DMS 273 (cell line): ENCODE data around the gene PLEKHA5.

Source experiments
- DNase-seq: peaks from one replicate; lab custom pipeline; 2025; ENCODE audit not compliant: unreplicated experiment; lab: John Stamatoyannopoulos, UW

PLEKHA5 gene

GRCh38 chr12:19230299-19230866, 100.8 kb downstream of the PLEKHA5 start:
- no peak for DNase-seq

- no peak for DNase-seq
Measured at GRCh38 chr12:19230896-19231295, 101.4 kb downstream of the PLEKHA5 start.

- DNase-seq: no peak
Measured at GRCh38 chr12:19234171-19234704, 104.7 kb downstream of the PLEKHA5 start.

GRCh38 chr12:19234981-19235871, 105.7 kb downstream of the PLEKHA5 start:
- DNase-seq: no peak

- DNase-seq: no peak
Measured at GRCh38 chr12:19236656-19237055, 107.1 kb downstream of the PLEKHA5 start.

GRCh38 chr12:19238540-19238939, 109.0 kb downstream of the PLEKHA5 start:
- no peak for DNase-seq

- DNase-seq: no peak
Measured at GRCh38 chr12:19239102-19239501, 109.6 kb downstream of the PLEKHA5 start.

- no peak for DNase-seq
Measured at GRCh38 chr12:19239616-19240234, 110.2 kb downstream of the PLEKHA5 start.

GRCh38 chr12:19242581-19242980, 113.0 kb downstream of the PLEKHA5 start:
- no peak for DNase-seq

- no peak for DNase-seq
Measured at GRCh38 chr12:19243551-19243950, 114.0 kb downstream of the PLEKHA5 start.

- DNase-seq: peak; percentile 4
Measured at GRCh38 chr12:19244312-19244711, 114.8 kb downstream of the PLEKHA5 start.

GRCh38 chr12:19245106-19245505, 115.6 kb downstream of the PLEKHA5 start:
- DNase-seq: no peak

GRCh38 chr12:19245666-19246065, 116.1 kb downstream of the PLEKHA5 start:
- no peak for DNase-seq

- DNase-seq: no peak
Measured at GRCh38 chr12:19246933-19247332, 117.4 kb downstream of the PLEKHA5 start.

- no peak for DNase-seq
Measured at GRCh38 chr12:19248929-19249602, 119.5 kb downstream of the PLEKHA5 start.

GRCh38 chr12:19251481-19252132, 122.1 kb downstream of the PLEKHA5 start:
- DNase-seq: no peak

GRCh38 chr12:19260135-19260534, 130.6 kb downstream of the PLEKHA5 start:
- DNase-seq: no peak

GRCh38 chr12:19261773-19262172, 132.2 kb downstream of the PLEKHA5 start:
- no peak for DNase-seq

- DNase-seq: no peak
Measured at GRCh38 chr12:19263672-19264071, 134.1 kb downstream of the PLEKHA5 start.

- peak; percentile 6 for DNase-seq
Measured at GRCh38 chr12:19273482-19274330, 144.2 kb downstream of the PLEKHA5 start.
